Peyer's patch (tissue), 4 donors: ENCODE measurements around the gene OTOR.

ENCODE experiments used
- CTCF ChIP-seq, 6 experiments: fragments of 450-650 bp in 4 of 6; fragments of 200-600 bp in 2 of 6; sonication (generic) in 1 of 6; IDR thresholded peaks; one replicate each; pipeline ENCODE4 v1.5.1; 2017 to 2019; ENCODE audit warnings: antibody characterized with exemption in 6 of 6, mild to moderate bottlenecking in 3 of 6, moderate library complexity in 1 of 6
- POLR2A ChIP-seq, 2 donors: fragments of 450-650 bp; IDR thresholded peaks; one replicate each; pipeline ENCODE4 v1.5.1; 2017; ENCODE audit warnings: antibody characterized with exemption in 2 of 2, mild to moderate bottlenecking in 2 of 2, moderate library complexity in 2 of 2

- no peak for TF ChIP-seq CTCF (IDR thresholded peaks at IDR 0.05)
- no peak for TF ChIP-seq POLR2A (IDR thresholded peaks at IDR 0.05)
Observed at GRCh38 chr20:16749573-16749972, 1.4 kb downstream of the OTOR start.
